ENCODE data around the gene RAB3IL1. TPM values are rescaled to one million over a fixed set of nuclear protein-coding genes. Genes with fewer than 3 reads are reported as not detected.

RAB3IL1 gene
- polyA plus RNA-seq, 3 donors = 0.13 TPM; not detected in 2

DNA sequence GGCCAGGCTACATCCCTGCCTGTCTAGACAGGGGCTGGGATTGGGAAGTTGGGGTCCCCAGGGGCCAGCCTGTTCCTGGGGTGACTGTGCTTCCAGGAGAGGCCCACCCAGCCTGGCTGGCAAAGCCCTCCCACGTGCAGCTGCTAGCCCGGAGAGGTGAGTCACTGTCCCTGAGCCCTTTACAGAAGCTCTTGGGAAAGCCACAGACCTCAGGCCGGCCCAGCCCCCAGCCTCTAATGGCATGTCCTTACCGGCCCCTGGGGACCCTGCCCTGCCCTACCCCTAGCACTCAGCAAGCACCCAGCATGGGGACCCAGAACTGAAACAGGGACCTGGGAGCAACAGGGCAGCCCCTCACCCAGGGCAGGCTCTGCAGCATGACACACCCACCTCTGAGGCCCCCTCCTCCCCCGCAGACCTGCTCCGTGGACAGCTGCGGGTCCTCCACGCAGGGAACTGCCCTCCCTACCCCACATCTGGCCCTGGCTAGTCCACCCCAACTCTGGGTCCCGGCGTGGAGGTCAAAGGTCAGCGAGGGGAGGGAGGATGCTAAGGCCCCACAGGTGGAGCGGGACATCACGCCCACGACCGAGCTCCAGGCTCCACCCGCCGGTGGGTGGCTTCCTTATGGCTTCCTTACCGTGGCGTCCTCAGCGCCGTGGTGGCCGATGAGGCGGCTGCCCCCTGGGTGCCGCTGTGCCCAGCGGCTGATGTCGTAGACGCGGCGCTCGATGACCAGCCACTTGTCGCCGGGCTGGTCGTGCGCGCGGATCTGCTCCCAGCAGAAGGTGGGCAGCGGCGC, 26.6 kb downstream of the RAB3IL1 start:
- intact Hi-C loops (cut with micrococcal nuclease) = loop anchor here in 1 of 2 donors (5.0 kb wide), 1 partner anchor 93 kb away; no protein-coding TSS in a partner anchor
- Mint-ChIP-seq H3K27me3 (ENCODE audit: low read depth in 3 of 3) (peaks cover 5 to 18% (median 17%) of the 10 kb centered on the region in 3 donors), H3K4me1 (peaks cover 23% of the 10 kb centered on the region), H3K27ac (peak overlapping the region in 6 of 7 donors; percentile 21 to 86 (median 72)), H3K36me3 (no peaks in the 10 kb centered on the region), H3K9me3 (peaks cover 0 to 5% (median 2%) of the 10 kb centered on the region in 7 donors), H3K4me3 (peak overlapping the region; percentile 79 to 88)
- Histone ChIP-seq H2AFZ (ENCODE audit: insufficient read depth, low read depth, low read length, poor library complexity, severe bottlenecking) (peak overlapping the region; percentile 87), H3K4me1 (ENCODE audit: control insufficient read depth in 1 of 2, insufficient read depth in 2 of 2, low read length in 2 of 2) (peaks cover 12 to 28% of the 10 kb centered on the region in 2 donors), H3K9ac (ENCODE audit: insufficient read depth, low read length, poor library complexity, severe bottlenecking) (peak overlapping the region; percentile 66), H3K4me3 (replicated peaks in 1 of 3; ENCODE audit: low read depth in 2 of 3, low read length in 3 of 3) (peak overlapping the region; percentile 58 to 79 (median 60)), H3K27me3 (ENCODE audit: control insufficient read depth in 2 of 2, insufficient read depth in 2 of 2, low read length in 2 of 2) (peaks cover 0 to 19% of the 10 kb centered on the region in 2 donors), H4K20me1 (ENCODE audit: insufficient read depth, low read length) (no peaks in the 10 kb centered on the region), H3K79me2 (ENCODE audit: insufficient read depth, low read length) (no peaks in the 10 kb centered on the region), H3K4me2 (replicated peaks; ENCODE audit: extremely low read depth, low read length, poor library complexity, severe bottlenecking) (peak overlapping the region; percentile 95), H3K9me3 (replicated peaks in 1 of 2; ENCODE audit: control insufficient read depth in 1 of 2, insufficient read depth in 1 of 2, low read length in 2 of 2) (no peaks in the 10 kb centered on the region), H3K36me3 (replicated peaks in 1 of 2; ENCODE audit: control insufficient read depth in 1 of 2, insufficient read depth in 2 of 2, low read length in 2 of 2) (no peaks in the 10 kb centered on the region), H3K27ac (ENCODE audit: low read depth in 1 of 2, low read length in 2 of 2) (peak overlapping the region in 1 of 2 donors; percentile 23)
- 0% methylated on average over 34 of the region's 38 CpGs for WGBS (ENCODE audit: insufficient coverage)
- TF ChIP-seq, protein P1, sequence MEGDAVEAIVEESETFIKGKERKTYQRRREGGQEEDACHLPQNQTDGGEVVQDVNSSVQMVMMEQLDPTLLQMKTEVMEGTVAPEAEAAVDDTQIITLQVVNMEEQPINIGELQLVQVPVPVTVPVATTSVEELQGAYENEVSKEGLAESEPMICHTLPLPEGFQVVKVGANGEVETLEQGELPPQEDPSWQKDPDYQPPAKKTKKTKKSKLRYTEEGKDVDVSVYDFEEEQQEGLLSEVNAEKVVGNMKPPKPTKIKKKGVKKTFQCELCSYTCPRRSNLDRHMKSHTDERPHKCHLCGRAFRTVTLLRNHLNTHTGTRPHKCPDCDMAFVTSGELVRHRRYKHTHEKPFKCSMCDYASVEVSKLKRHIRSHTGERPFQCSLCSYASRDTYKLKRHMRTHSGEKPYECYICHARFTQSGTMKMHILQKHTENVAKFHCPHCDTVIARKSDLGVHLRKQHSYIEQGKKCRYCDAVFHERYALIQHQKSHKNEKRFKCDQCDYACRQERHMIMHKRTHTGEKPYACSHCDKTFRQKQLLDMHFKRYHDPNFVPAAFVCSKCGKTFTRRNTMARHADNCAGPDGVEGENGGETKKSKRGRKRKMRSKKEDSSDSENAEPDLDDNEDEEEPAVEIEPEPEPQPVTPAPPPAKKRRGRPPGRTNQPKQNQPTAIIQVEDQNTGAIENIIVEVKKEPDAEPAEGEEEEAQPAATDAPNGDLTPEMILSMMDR (IDR thresholded peaks at IDR 0.05) = peak; percentile 20
- peak; percentile 45 to 72 (median 62) for DNase-seq

DNA sequence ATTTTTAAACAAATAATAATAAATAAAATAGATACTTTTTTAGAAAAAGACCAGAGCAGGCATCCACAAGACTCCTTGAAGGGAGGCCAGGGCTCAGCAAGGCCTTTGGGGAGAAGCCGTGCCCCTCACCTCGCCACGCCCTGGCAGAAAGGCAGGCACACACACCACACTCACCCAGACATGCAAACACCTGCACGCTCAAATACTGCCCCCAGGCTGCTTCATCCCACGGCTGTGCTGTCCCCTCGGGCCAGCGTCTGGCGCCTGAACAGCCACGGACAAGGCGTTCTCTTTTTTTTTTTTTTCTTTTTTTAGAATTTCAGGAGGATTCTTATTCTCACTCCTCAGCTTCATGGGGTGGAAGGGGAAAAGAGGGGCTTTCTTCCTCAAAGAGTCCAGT, 27.5 kb downstream of the RAB3IL1 start:
- H3K27ac Mint-ChIP-seq = no peak overlapping the region
- H3K4me1 Mint-ChIP-seq = peaks cover 17% of the 10 kb centered on the region
- WGBS (ENCODE audit: insufficient coverage) = 100% methylated on average over 3 of the region's 10 CpGs
- H3K9me3 Mint-ChIP-seq = peaks cover 0 to 5% (median 2%) of the 10 kb centered on the region in 7 donors
- H3K36me3 ChIP-seq (replicated peaks in 1 of 2; ENCODE audit: control insufficient read depth in 1 of 2, insufficient read depth in 2 of 2, low read length in 2 of 2) = no peaks in the 10 kb centered on the region
- no peak overlapping the region for H3K4me3 ChIP-seq (replicated peaks in 1 of 3; ENCODE audit: low read depth in 2 of 3, low read length in 3 of 3)
- H3K9ac ChIP-seq (ENCODE audit: insufficient read depth, low read length, poor library complexity, severe bottlenecking) = no peak overlapping the region
- no peaks in the 10 kb centered on the region for H3K79me2 ChIP-seq (ENCODE audit: insufficient read depth, low read length)
- H3K4me2 ChIP-seq (replicated peaks; ENCODE audit: extremely low read depth, low read length, poor library complexity, severe bottlenecking) = no peak overlapping the region
- peaks cover 12 to 20% of the 10 kb centered on the region in 2 donors for H3K4me1 ChIP-seq (ENCODE audit: control insufficient read depth in 1 of 2, insufficient read depth in 2 of 2, low read length in 2 of 2)
- no peaks in the 10 kb centered on the region for H4K20me1 ChIP-seq (ENCODE audit: insufficient read depth, low read length)
- intact Hi-C loops (cut with micrococcal nuclease) = loop anchor here (5.0 to 10.0 kb wide), 2 partner anchors 85 to 93 kb away; no protein-coding TSS in a partner anchor
- no peak overlapping the region for H2AFZ ChIP-seq (ENCODE audit: insufficient read depth, low read depth, low read length, poor library complexity, severe bottlenecking)
- no peak overlapping the region for H3K4me3 Mint-ChIP-seq
- H3K27ac ChIP-seq (ENCODE audit: low read depth in 1 of 2, low read length in 2 of 2) = no peak overlapping the region
- no peaks in the 10 kb centered on the region for H3K36me3 Mint-ChIP-seq
- no peaks in the 10 kb centered on the region for H3K9me3 ChIP-seq (replicated peaks in 1 of 2; ENCODE audit: control insufficient read depth in 1 of 2, insufficient read depth in 1 of 2, low read length in 2 of 2)
- H3K27me3 ChIP-seq (ENCODE audit: control insufficient read depth in 2 of 2, insufficient read depth in 2 of 2, low read length in 2 of 2) = peaks cover 0 to 19% of the 10 kb centered on the region in 2 donors
- peaks cover 9 to 17% (median 17%) of the 10 kb centered on the region in 3 donors for H3K27me3 Mint-ChIP-seq (ENCODE audit: low read depth in 3 of 3)
- TF ChIP-seq, protein P1 (IDR thresholded peaks at IDR 0.05) = no peak
- DNase-seq = no peak
